ENCODE results near the gene NYAP2. TPM values are rescaled to one million over a fixed set of nuclear protein-coding genes. Genes with fewer than 3 reads are reported as not detected.

The NYAP2 gene
- polyA plus RNA-seq, 3 donors = not detected

DNA sequence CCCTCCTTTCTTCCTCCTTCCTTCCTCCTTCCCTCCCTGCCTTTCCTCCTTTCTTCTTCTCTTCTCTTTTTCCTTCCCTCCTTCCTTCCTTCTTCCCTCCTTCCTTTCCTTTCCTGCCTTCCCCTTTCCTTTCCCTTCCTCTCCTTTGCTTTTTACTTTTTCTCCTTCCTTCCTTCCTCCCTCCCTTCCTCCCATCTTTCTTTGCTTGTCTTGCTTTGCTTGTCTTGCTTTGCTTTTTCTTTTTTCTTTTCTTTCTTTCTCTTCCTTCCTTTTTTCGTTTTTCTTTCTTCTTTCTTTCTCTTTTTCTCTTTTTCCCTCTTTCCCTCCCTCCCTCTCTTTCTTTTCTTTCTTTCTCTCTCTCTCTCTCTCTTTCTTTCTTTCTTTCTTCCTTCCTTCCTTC is 113.0 kb downstream of the NYAP2 start:
- WGBS (ENCODE audit: insufficient coverage) = 67% methylated on average over 1 of the region's 1 CpG
- Histone ChIP-seq H3K79me2 (ENCODE audit: insufficient read depth, low read length) (no peaks in the 10 kb centered on the region), H3K4me2 (replicated peaks; ENCODE audit: extremely low read depth, low read length, poor library complexity, severe bottlenecking) (no peak overlapping the region), H4K20me1 (ENCODE audit: insufficient read depth, low read length) (no peaks in the 10 kb centered on the region), H3K27me3 (ENCODE audit: control insufficient read depth in 2 of 2, insufficient read depth in 2 of 2, low read length in 2 of 2) (no peaks in the 10 kb centered on the region), H3K36me3 (replicated peaks in 1 of 2; ENCODE audit: control insufficient read depth in 1 of 2, insufficient read depth in 2 of 2, low read length in 2 of 2) (no peaks in the 10 kb centered on the region), H3K9me3 (replicated peaks in 1 of 2; ENCODE audit: control insufficient read depth in 1 of 2, insufficient read depth in 1 of 2, low read length in 2 of 2) (no peaks in the 10 kb centered on the region), H3K9ac (ENCODE audit: insufficient read depth, low read length, poor library complexity, severe bottlenecking) (no peak overlapping the region), H2AFZ (ENCODE audit: insufficient read depth, low read depth, low read length, poor library complexity, severe bottlenecking) (no peak overlapping the region), H3K4me3 (replicated peaks in 1 of 3; ENCODE audit: low read depth in 2 of 3, low read length in 3 of 3) (no peak overlapping the region), H3K4me1 (ENCODE audit: control insufficient read depth in 1 of 2, insufficient read depth in 2 of 2, low read length in 2 of 2) (no peaks in the 10 kb centered on the region), H3K27ac (ENCODE audit: low read depth in 1 of 2, low read length in 2 of 2) (no peak overlapping the region)
- peaks cover 0 to 9% (median 2%) of the 10 kb centered on the region in 7 donors for H3K9me3 Mint-ChIP-seq
- H3K4me1 Mint-ChIP-seq = no peaks in the 10 kb centered on the region
- DNase-seq = no peak
- H3K27ac Mint-ChIP-seq = no peak overlapping the region
- TF ChIP-seq, protein P1, sequence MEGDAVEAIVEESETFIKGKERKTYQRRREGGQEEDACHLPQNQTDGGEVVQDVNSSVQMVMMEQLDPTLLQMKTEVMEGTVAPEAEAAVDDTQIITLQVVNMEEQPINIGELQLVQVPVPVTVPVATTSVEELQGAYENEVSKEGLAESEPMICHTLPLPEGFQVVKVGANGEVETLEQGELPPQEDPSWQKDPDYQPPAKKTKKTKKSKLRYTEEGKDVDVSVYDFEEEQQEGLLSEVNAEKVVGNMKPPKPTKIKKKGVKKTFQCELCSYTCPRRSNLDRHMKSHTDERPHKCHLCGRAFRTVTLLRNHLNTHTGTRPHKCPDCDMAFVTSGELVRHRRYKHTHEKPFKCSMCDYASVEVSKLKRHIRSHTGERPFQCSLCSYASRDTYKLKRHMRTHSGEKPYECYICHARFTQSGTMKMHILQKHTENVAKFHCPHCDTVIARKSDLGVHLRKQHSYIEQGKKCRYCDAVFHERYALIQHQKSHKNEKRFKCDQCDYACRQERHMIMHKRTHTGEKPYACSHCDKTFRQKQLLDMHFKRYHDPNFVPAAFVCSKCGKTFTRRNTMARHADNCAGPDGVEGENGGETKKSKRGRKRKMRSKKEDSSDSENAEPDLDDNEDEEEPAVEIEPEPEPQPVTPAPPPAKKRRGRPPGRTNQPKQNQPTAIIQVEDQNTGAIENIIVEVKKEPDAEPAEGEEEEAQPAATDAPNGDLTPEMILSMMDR (IDR thresholded peaks at IDR 0.05) = no peak
- no peak overlapping the region for H3K4me3 Mint-ChIP-seq
- peaks cover 0 to 1% (median 0%) of the 10 kb centered on the region in 3 donors for H3K27me3 Mint-ChIP-seq (ENCODE audit: low read depth in 3 of 3)
- intact Hi-C loops (cut with micrococcal nuclease) = no loop called here
- no peaks in the 10 kb centered on the region for H3K36me3 Mint-ChIP-seq

DNA sequence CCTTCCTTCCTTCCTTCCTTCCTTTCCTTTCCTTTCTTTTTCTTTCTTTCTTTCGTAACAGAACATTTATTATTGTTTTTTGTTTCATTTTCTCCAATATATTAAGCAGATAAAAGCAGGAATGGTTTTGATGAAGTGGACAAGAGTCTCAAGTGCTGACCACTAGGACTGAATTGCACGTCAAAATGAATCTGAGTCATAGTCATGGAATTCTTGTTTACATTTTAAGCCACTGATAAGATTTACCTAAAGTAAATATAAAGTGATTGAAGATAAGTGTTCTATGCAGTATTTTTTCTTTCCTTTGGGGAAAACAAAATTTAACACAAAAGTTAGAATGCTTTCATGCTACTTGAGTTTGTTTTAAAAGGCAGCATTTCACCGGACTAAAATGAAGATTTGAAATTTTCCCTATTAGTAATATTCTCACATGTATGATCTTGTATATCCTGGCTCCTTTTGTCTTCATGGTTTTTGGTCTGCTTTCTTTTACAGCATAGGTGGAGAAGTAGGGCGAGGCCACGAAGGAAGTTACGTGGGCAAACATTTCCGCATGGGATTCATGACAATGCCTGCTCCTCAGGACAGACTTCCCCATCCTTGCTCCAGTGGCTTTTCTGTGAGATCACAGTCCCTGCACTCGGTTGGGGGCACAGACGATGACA is 113.5 kb downstream of the NYAP2 start:
- Histone ChIP-seq H4K20me1 (ENCODE audit: insufficient read depth, low read length) (no peaks in the 10 kb centered on the region), H3K27ac (ENCODE audit: low read depth in 1 of 2, low read length in 2 of 2) (no peak overlapping the region), H3K79me2 (ENCODE audit: insufficient read depth, low read length) (no peaks in the 10 kb centered on the region), H3K9me3 (replicated peaks in 1 of 2; ENCODE audit: control insufficient read depth in 1 of 2, insufficient read depth in 1 of 2, low read length in 2 of 2) (no peaks in the 10 kb centered on the region), H3K4me1 (ENCODE audit: control insufficient read depth in 1 of 2, insufficient read depth in 2 of 2, low read length in 2 of 2) (no peaks in the 10 kb centered on the region), H3K27me3 (ENCODE audit: control insufficient read depth in 2 of 2, insufficient read depth in 2 of 2, low read length in 2 of 2) (no peaks in the 10 kb centered on the region), H3K4me3 (replicated peaks in 1 of 3; ENCODE audit: low read depth in 2 of 3, low read length in 3 of 3) (no peak overlapping the region), H3K9ac (ENCODE audit: insufficient read depth, low read length, poor library complexity, severe bottlenecking) (no peak overlapping the region), H3K4me2 (replicated peaks; ENCODE audit: extremely low read depth, low read length, poor library complexity, severe bottlenecking) (no peak overlapping the region), H3K36me3 (replicated peaks in 1 of 2; ENCODE audit: control insufficient read depth in 1 of 2, insufficient read depth in 2 of 2, low read length in 2 of 2) (no peaks in the 10 kb centered on the region), H2AFZ (ENCODE audit: insufficient read depth, low read depth, low read length, poor library complexity, severe bottlenecking) (no peak overlapping the region)
- Mint-ChIP-seq H3K36me3 (no peaks in the 10 kb centered on the region), H3K27me3 (ENCODE audit: low read depth in 3 of 3) (peaks cover 0 to 1% (median 0%) of the 10 kb centered on the region in 3 donors), H3K9me3 (peaks cover 0 to 9% (median 2%) of the 10 kb centered on the region in 7 donors), H3K4me3 (no peak overlapping the region), H3K4me1 (no peaks in the 10 kb centered on the region), H3K27ac (no peak overlapping the region)
- intact Hi-C loops (cut with micrococcal nuclease) = no loop called here
- TF ChIP-seq, protein P1 (IDR thresholded peaks at IDR 0.05) = no peak
- DNase-seq = no peak
- WGBS (ENCODE audit: insufficient coverage) = 96% methylated on average over 4 of the region's 9 CpGs
